ENCODE data around the gene GJA5.
"Not testable (repeated sequence)": the region's sequence is repeated elsewhere in the genome, so short reads cannot be mapped to it uniquely, and the experiment has no call there.

The GJA5 gene

DNA sequence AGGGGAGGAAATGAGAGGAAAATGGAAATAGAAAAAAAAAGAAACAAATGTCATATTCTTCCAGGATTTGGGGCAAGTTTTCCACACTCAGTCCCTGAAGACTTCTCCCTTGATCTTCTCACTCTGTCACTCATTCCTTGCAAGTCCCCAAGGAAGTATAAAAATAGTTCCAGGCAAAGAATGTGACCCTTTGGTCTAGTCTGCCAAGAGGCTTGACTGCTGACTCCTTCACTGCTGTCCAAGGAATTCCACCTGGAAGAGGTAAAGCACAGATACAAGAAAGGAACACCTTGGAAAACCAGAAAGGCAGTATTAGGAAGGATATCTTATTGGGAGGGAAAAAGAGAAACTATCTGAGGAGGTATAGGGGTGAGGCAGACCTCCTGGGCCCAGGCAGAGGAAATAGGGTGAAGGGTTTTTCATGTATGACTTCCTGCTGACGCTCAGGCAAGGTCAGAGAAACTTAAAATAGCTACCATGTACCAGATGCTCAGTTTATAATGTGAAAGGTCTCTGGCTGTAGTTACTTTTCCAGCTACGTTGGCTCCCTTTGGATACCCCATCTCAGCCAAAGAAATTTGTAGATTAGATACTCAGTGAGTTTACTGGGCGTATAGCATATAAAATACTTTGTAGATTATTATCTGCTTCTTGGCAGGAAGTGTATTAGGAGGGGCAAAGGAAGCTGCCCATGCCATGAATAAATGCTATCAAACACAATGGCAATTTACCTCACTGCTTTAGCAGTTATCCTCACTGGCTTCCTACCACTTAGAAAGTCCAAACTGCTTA, 2.0 kb upstream of the GJA5 start:
- no peak for DNase-seq (ENCODE audit: low read depth)

DNA sequence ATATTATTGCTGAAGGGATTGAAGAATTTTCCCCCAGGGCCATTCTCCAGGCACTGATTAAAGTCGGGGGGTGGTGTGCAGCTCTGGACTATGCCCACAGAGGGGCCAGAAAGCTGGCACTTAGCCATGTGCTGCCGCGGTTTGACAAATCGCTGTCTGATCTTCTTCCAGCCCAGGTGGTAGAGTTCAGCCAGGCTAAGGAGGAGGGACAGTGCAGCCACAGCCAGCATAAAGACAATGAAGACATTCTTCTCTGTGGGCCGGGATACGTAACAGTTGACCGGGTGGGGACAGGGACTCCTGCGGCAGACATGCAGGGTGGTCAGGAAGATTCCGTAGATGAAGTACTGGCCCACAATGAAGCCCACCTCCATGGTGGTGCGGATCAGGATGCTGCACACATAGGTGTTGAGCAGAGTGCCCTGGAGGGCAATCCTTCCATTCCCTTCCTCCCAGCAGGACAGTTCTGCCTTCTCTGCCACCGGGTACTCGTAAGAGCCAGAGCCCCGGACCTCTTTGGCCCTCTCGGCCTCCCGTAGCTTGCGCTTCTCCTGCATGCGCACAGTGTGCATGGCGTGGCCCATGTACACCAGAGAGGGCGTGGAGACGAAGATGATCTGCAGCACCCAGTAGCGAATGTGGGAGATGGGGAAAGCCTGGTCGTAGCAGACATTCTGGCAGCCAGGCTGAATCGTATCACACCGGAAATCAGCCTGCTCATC, 1.9 kb downstream of the GJA5 start:
- no peak for DNase-seq (ENCODE audit: low read depth)

DNA sequence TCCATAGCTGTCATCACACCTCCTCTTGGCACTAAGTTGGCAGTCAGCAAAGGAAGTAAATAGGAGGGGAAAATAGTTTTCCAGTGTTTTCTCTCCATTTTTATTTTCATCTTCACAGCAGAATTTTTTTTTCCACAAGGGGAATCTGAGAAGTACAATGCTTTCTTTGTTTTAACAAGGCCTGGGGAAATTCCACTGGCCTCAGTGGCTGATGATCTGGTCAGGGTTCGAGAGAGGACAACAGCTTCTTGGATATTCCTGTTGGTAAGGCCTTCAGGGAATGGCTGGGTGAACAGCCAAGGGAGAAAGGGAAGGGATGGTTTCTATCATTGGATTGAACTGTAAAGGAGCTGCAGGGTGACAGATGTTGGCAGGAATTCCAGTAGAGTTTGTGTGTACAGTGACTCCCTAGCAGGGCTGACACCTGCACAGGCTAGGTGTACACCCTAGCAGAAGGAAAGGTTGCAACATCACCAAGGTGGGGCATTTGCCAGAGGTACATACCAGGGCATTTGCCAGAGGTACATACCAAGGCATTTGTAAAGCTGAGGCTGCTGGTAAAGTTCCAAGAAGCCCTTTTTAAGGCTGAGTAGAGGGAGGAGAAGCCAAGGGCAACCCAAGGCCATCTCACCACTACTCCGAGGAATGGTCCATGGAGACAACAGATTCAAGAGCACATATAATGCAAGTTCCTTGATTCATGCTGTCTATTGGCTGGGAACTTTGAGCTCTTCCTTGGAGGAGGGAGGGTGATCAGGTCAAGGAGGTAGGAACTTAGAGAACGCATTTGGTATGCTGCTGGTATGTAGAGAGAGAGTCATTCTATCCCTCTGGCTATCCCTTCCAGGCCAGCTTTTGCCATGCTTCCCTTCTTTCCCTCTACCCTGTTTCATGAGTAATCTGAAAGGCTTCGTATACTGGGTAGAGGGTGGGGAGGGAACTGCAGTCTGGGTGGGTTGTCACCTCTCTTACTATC, 3.1 kb downstream of the GJA5 start:
- no peak for DNase-seq (ENCODE audit: low read depth)

DNA sequence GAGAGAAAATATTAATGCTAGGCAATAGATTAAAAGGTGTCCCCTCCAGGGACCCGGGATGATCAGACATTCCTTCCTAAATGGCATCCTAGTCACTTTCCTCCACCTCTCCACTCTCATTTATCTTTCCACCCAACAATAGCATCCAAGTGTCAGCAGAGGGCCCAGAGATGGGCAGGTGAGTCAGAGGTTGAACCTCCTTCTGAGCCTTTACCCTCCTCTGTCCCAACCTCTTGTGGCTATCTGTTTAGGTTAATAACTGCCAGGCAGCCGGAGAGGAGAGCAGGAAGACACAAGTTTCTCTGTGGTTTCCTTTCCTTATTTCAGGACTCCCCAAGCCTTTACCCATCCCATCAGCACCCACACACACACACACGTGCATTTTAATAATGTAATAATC, 4.1 kb downstream of the GJA5 start:
- no peak for DNase-seq (ENCODE audit: low read depth)

DNA sequence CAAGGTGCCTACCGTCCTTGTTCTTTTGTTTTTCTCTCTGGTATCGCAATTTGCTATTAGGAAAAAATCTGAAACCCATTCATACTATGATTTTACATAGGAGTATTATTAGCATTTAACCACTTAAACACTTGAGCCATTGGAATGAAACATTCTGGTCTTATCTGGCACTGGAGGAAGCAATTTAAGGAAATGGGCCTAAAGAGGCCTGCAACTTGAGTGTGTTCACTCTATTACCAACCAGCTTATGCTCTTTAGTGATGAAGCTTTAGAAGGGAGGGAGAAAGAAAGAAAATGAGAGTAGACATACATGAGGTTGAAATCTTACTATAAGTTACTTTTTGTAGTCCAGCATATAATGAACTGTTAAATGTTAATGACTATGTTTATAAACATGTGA, 5.7 kb downstream of the GJA5 start:
- DNase-seq (ENCODE audit: low read depth), result no peak

DNA sequence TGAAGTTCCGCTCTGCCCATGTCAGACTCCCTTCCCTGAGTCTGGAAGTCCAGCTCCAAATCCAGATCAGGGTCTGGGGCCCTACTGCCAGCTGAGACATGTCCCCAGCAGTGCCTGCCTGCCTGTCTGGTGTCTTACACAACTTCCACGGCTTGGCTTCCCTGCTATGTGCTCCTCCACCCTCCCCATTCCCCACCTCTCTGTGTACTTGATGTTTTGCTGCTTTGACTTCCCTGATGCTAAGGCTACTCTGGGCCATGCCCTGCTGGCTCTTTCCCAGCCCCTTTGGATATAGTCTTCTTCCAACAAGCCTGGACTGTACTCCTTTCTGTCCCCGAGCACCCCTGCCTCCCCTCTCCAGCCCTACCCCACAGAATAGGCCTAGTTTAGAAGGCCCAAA, 7.3 kb downstream of the GJA5 start:
- DNase-seq (ENCODE audit: low read depth), result no peak

DNA sequence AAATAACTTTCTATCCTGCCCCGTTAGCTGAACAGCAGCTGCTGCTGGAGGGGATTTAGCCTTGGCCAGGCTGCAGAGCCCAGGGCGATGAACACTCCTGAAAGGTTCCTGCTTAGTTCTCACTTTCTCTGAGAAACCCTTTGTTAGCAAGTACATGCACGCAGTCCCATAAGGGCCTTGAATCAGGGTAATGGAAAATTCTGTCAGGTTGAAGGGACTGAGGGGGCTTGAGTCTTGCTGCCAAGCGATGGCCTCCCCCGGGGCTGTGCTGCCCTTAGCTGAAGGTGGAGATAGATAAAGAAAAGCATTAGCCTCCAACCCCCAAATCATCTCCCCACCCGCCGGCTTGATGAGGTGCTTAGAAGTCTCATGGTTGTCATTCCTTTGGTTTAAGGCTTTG, 7.9 kb downstream of the GJA5 start:
- no peak for DNase-seq (ENCODE audit: low read depth)

DNA sequence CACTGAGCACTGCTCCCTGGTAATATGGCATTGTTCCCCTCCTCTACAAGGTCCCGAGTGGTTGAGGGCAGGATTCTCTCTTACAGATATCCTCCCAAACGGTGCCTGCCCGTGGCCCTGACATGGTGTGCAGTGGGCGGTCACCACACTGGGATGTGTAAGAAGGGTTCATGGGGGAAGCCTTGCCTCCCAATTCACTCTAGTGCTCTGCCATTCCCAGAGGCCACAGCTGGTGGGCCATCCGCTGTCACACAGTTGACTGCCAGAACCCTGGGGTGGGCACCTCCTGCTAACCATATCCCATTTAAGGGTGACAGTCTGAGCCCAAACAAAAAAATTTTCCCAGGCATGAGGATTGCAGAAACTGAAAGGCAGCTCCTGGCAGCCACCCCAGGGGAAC, 9.1 kb downstream of the GJA5 start:
- DNase-seq (ENCODE audit: low read depth), result no peak

DNA sequence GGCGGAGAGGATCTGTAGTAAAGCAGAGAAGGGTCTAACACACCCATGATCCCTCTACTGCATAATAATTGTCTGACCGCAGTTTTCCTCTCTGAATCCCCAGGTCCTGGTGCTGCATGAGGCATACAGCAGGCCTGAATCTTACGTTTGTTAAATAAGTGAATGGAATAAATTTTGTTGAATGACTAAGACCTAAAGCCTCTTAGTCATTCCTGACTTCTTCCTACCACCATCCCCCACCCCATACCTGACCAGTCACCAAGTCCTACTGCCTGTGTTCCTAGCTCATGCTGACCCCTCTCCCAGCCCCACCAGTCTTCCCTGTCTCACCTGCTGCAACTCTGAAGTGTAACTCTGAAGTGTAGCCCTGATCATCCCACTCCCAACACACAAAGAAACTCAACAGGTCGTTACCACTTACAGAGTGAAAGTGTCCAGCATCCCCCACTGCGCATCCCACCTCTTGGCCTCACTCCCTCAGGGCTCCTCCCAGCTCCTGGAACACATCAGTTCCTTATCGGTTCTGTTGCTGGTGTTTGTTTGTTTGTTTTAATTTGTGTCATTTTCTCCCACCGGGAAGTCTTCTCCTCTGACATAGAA, 9.7 kb downstream of the GJA5 start:
- DNase-seq (ENCODE audit: low read depth), result no peak

DNA sequence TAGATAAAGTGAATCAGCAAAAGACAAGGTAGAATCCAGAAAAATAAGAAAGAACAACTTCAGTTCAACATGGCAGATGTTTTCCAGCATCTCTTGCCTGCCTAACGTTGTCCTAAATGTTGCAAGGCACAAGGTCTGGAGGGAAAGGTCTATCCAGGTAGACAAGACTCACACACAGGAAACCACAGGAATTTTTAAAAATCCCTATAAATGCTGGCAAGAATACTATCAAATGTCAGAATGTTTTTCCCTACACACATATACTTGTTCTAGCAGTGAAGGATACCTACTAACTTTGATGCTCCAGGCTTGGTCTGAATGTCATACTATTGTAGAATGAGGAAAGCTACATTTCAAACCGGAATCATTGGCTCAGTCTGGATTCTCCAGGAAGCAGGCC, 10.6 kb downstream of the GJA5 start:
- DNase-seq (ENCODE audit: low read depth), result no peak

DNA sequence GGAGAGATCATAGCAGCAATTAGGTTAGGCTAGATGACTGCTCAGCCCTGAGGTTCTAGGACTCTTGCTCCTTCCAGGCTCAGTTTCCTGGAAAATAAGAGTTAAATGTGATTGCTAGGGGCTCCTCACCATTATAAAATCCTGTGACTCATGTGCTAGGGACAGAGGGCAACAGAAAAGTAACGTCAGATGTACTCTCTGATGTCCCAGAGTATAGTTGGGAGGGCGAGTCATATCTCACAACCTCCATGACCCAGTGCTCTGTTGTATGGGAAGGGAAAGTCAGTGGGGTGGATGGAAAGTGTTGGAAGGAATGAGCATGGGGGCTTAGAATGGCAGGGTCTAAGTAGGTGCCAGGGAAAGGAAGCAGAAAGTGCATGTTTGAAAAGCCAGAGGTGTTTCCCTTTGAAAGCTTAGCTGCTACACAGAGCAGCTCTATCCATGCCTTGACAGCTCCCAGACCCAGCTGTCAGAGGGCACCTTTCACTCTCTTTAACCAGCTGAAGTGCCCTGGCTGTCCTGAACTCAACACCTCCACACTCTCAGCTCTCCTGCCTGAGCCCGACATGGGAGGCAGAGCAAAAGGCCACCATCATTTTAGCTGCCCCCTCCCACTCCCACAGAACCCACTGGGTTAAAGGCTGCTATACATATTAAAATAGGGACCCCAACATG, 11.6 kb downstream of the GJA5 start:
- no peak for DNase-seq (ENCODE audit: low read depth)

DNA sequence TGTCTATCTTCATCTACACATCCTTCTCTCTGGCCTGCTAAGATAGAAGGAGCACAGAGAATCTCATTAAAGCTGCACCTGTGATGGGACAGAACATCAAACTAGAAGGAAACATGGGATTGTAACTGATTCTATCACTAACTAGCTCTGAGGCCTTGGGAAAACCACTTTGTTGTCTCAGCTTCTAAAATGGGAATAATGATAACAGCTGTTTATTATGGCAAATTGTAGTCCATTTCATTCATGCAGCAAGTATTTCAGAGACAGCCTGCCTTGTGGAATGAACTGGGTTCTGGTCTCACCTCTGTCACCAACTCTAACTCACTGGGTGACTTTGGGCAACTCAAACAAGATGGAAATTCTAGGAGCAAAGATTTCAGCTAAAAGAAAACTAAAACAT, 12.4 kb downstream of the GJA5 start:
- no peak for DNase-seq (ENCODE audit: low read depth)

DNA sequence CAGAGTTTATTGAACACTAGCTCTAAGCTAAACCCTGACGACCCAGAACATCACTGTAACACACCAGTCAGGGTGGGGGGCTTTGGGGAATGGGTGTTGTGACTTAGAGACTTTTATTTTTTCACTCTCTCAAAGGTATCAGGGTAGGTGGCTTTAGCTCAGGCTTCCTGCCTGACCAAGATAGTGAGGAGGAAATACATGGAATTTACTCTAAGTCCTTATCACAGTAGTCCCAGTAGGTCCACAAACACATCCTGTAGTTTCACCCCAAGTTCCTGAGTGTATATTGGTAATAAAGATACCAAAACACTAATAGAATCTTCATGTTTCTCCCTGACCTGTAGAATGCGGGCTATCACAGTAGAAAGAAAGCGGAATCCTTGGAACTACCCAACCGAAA, 15.1 kb downstream of the GJA5 start:
- no peak for DNase-seq (ENCODE audit: low read depth)

DNA sequence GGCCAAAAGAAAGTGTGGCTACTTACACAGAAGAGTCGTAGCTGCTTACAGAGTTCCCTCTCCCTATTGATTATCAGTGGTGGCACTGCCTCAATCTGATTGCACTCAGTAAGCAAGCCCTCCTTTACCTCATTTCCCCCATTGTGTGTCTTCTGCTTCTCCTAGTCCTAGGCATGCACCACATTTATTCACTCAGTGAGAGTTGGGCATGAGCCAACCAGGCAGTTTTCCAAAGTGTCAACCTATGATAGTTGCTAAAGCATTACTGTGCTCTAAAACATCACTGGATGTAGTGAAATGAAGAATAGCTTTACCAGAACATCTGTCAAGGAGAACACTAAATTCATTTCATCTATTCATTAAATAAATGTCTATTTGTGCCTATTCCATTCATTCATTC, 19.3 kb downstream of the GJA5 start:
- DNase-seq (ENCODE audit: low read depth), result no peak

DNA sequence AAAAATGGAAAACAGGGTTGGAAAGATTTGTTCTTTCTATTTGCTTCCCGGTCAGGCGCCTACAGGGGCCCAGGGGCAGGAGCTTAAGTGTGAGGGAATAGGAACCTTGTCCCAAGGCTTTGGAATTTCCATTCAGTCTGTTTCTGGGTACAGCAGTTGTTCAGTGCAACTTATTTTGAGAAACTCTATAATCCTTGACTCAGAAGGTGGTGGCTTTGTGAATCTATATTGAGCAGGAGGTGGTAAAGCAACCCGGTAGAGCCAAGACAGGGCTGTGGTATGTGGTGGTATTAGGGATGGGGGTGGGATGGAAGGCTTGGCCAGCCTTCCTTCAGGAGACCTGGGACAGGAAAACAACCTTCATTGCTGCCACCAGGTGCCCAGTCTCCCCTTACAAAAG, 20.0 kb downstream of the GJA5 start:
- no peak for DNase-seq (ENCODE audit: low read depth)

DNA sequence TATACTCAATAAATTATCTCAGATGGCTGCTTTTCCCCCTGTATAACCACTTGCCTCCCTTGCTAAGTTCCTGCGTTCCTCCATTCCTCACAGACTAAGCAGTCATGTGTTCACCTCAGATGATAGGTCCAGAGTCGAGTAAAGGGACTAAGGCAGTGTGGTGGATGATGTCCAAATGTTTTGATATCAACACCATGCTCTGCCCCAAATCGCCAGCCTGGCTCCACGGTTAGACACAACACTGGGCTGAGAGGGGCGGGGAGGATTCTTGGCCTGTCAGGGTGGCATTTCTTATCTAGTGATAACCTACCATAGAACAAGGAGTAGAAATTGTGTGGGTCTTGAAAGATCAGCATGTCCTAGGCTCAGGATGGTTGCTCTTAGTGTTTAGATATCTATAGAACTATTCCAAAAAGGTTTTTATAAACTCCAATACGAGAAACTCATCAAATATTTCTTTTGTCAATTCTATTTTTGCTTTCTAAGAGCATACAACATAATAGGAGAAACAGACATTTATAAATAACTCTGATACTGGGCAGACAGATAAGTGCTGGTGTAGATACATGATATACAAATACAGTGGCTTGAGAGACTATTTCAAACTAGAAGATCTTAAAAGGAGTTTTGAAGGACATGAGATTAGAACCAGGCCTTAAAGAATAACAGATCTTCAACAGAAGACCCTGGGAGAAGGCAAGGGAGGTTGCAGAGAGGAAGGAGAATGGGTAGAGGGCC, 21.5 kb downstream of the GJA5 start:
- no peak for DNase-seq (ENCODE audit: low read depth)

DNA sequence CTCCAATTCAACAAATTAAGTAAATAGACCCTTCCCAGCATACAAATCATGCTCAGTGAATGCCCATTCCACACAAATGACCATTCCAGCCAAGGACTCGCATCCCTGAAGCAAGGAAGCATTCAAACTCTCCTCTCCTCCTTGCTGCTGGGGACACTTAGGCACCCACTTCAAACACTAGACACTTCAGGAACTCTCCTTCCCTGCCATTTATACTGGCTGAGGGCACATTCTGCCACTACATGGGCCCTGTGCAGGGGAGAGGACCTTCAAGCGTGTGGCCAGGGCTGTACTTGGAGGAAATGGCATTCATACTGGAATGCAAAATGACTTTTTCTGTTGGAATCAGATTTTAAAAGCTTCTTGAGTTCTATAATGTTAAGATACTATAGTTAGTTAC, 22.3 kb downstream of the GJA5 start:
- DNase-seq (ENCODE audit: low read depth), result no peak

DNA sequence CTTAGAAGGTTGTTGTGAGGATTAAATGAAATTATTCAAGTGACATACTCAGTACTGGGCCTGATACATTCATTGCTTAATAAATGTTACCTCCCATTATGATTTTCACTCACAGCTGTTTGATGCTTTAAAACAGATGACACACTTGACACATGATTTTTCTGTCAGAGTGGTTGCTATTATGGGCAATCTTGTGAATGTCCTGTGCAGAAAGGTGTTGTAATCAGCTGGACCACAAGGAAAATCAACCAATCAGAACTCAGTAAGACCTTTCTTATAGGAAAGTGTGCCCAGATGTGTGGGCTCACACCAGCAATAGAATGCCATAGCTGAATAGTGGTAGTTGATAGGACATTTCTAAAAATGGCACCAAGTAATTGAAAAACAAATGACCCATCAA, 23.5 kb downstream of the GJA5 start:
- no peak for DNase-seq (ENCODE audit: low read depth)

DNA sequence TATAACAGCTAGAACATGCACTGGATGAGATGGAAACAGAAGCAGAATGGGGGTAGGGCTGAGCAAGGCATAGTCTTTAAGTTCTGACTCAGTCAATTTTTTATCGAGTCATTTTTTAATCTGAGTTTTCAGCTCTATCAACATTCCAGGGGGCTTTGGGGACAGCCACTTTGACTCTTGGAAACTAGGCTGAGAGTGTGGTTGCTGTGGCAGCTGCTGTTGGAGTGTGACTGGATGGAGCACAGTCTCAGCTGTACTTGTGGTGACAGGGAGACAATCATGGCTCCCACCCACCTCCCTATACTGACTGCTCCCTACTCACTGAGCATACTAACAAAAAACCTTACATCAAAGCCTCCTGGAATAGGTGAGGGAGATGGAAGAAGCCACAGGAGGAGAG, 25.0 kb downstream of the GJA5 start:
- no peak for DNase-seq (ENCODE audit: low read depth)

DNA sequence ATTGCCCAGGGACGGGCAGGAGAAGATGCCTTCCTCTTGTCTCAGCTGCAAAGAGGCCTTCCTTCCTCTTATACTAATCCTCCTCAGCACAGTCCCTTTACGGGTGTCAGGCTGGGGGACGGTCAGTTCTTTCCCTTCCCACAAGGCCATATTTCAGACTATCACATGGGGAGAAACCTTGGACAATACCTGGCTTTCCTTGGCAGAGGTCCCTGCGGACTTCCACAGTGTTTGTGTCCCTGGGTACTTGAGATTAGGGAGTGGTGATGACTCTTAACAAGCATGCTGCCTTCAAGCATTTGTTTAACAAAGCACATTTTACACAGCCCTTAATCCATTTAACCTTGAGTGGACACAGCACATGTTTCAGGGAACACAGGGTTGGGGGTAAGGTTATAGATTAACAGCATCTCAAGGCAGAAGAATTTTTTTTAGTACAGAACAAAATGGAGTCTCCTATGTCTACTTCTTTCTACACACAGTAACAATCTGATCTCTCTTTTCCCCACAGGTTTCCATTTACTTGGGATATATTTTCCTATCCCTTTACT, 26.0 kb downstream of the GJA5 start:
- DNase-seq (ENCODE audit: low read depth), result not testable (repeated sequence)

DNA sequence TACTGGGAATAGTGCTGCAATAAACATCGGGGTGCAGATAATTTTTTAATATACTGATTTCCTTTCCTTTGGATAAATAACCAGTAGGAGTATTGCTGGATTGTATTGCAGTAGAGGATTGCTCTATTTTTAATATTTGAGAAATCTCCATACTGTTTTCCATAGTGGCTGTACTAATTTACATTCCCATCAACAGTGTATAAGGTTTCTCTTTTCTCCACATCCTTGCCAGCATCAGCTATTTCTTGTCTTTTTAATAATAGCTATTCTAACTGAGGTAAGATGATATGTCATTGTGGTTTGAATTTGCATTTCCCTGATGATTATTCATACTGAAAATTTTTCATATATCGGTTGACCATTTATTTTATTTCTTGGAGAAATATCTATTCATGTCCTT, 31.1 kb downstream of the GJA5 start:
- DNase-seq (ENCODE audit: low read depth), result no peak

All from HS-5 (cell line).